GM10248 (cell line): Measurements from ENCODE around the gene LZTS2.
"Not testable (repeated sequence)": the region's sequence is repeated elsewhere in the genome, so short reads cannot be mapped to it uniquely, and the experiment has no call there.

Experiments
- CTCF ChIA-PET: fragments of 300-600 bp; sonication (Branson Sonifier 250); formaldehyde crosslinking; extraction: SDS; loops from one replicate; lab custom pipeline; 2021; ENCODE audit warnings: antibody characterized with exemption; lab: Yijun Ruan, JAX
- POLR2A ChIA-PET: fragments of 350-650 bp; sonication (Branson Sonifier 250); formaldehyde crosslinking; extraction: SDS; loops from one replicate; lab custom pipeline; 2020; ENCODE audit warnings: antibody characterized with exemption; lab: Yijun Ruan, JAX
- DNase-seq: peaks from one replicate; pipeline ENCODE4 v3.0.0; 2012; ENCODE audit errors: extremely low spot score
- CTCF ChIP-seq: IDR thresholded peaks from 2 replicates; pipeline ENCODE4 v1.5.1; 2012; ENCODE audit warnings: mild to moderate bottlenecking, low read depth; ENCODE audit errors: extremely low read depth, missing control alignments, control extremely low read depth

LZTS2 gene

GRCh38 chr10:101033276-101033675 lies 33.7 kb downstream of the LZTS2 start:
- CTCF ChIA-PET = interaction anchor here (1.1 to 28.8 kb wide), 6 partner anchors 8 to 109 kb away, joined by 3 to 855 read pairs (median 54); partner anchors contain the start of gene KAZALD1
- POLR2A ChIA-PET = no interaction called here
- no peak for DNase-seq
- no peak for TF ChIP-seq CTCF

- CTCF ChIA-PET = interaction anchor here (0.7 to 28.8 kb wide), 5 partner anchors 9 to 172 kb away, joined by 3 to 855 read pairs (median 3); partner anchors contain the start of gene KAZALD1
- POLR2A ChIA-PET = not testable (repeated sequence)
Measured at GRCh38 chr10:101034404-101034803, 34.8 kb downstream of the LZTS2 start.

GRCh38 chr10:101035314-101035713 lies 35.7 kb downstream of the LZTS2 start:
- POLR2A ChIA-PET = no interaction called here
- no peak for DNase-seq
- TF ChIP-seq CTCF = no peak
- CTCF ChIA-PET = interaction anchor here (0.7 to 28.8 kb wide), 3 partner anchors 17 to 107 kb away, joined by 3 to 855 read pairs (median 3); partner anchors contain the start of gene KAZALD1

More at GRCh38 chr10:101034404-101034803, 34.8 kb downstream of the LZTS2 start:
- not testable (repeated sequence) for DNase-seq

- POLR2A ChIA-PET = no interaction called here
- CTCF ChIA-PET = interaction anchor here (0.7 to 28.8 kb wide), 4 partner anchors 17 to 106 kb away, joined by 3 to 855 read pairs (median 3); partner anchors contain the start of gene KAZALD1
- DNase-seq = no peak
- no peak for TF ChIP-seq CTCF
Measured at GRCh38 chr10:101035916-101036702, 36.5 kb downstream of the LZTS2 start.

- DNase-seq = no peak
- no peak for TF ChIP-seq CTCF
- CTCF ChIA-PET = interaction anchor here (1.0 to 28.8 kb wide), 3 partner anchors 11 to 56 kb away, joined by 3 to 855 read pairs (median 3); partner anchors contain the start of gene KAZALD1
- POLR2A ChIA-PET = no interaction called here
Measured at GRCh38 chr10:101036726-101037125, 37.1 kb downstream of the LZTS2 start.

- DNase-seq = no peak
- POLR2A ChIA-PET = no interaction called here
- CTCF ChIA-PET = interaction anchor here (1.0 to 28.8 kb wide), 5 partner anchors 9 to 104 kb away, joined by 5 to 855 read pairs (median 6); partner anchors contain the start of genes KAZALD1, PDZD7 and SFXN3
- no peak for TF ChIP-seq CTCF
Measured at GRCh38 chr10:101038484-101038883, 38.9 kb downstream of the LZTS2 start.
